Colonic mucosa (tissue), 4 donors: Measurements from ENCODE around the gene CLK3. TPM values are rescaled to one million over a fixed set of nuclear protein-coding genes. Genes with fewer than 3 reads are reported as not detected.

Experiments
- DNase-seq: peaks from one replicate; pipeline ENCODE4 v3.0.0-alpha.2; 2020
- H3K27ac ChIP-seq: fragments of 200-600 bp; one replicate; pipeline ENCODE4 v1.8.0; 2021
- H3K27me3 ChIP-seq: fragments of 200-600 bp; one replicate; pipeline ENCODE4 v1.8.0; 2021
- H3K36me3 ChIP-seq: fragments of 200-600 bp; one replicate; pipeline ENCODE4 v1.8.0; 2021
- H3K4me1 ChIP-seq: fragments of 200-600 bp; one replicate; pipeline ENCODE4 v1.8.0; 2021; ENCODE audit warnings: mild to moderate bottlenecking
- H3K4me3 ChIP-seq: fragments of 200-600 bp; one replicate; pipeline ENCODE4 v1.8.0; 2021
- H3K9ac ChIP-seq, 2 donors: one replicate each; pipeline ENCODE4 v1.7.0; 2013; ENCODE audit warnings: control low read depth in 2 of 2, low read depth in 2 of 2, low read length in 2 of 2
- H3K9me3 ChIP-seq: fragments of 200-600 bp; one replicate; pipeline ENCODE4 v1.8.0; 2021
- intact Hi-C: fragments of 100-400 bp; cut with DNase I; formaldehyde crosslinking; loops from one replicate; pipeline ENCODE4 v1.14.1; 2022
- total RNA-seq, 2 donors: library from RNA; stranded (reverse); fragmentation: NEBNext Ultra II Directional in 1 of 2; extraction: Animal tissue kit (Norgen Biotek cat#: 25700) in 1 of 2; gene quantifications; one replicate each; pipeline ENCODE4 v1.2.1, GENCODE V29; 2021
- TF ChIP-seq, protein P1 (sequence below): fragments of 200-600 bp; IDR thresholded peaks from one replicate; pipeline ENCODE4 v1.8.0; 2022; ENCODE audit warnings: antibody characterized with exemption, mild to moderate bottlenecking
- donor health status: healthy.
- donor health status: DM: no; HTN: no; CAD: no.
- donor health status: DM: no; HTN: no; CAD: no.

The CLK3 gene
- total RNA-seq, 2 donors from 2014 or later = 83.5 to 88.9 TPM

DNA sequence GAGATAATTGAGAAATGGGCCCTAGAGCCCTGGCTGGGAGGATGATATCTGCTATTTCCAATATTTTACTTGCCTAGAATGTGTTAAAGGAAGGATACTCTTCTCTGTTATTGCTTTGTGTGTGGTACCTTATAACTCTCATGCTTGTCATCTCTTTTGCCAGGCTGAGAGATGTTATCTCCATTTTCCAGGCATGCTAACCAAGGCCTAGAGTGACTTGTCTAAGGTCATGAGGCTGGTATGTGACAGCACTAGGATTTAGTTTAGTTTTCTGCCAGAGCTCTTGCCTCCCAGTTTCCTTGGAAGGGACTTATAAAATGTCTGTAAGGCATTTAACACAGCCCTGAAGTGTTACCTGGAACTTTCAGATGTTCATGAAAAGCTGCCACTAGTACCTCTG is 1.4 kb downstream of the CLK3 start:
- Histone ChIP-seq H3K4me1 (peaks cover 20% of the 10 kb centered on the region), H3K36me3 (peaks cover 18% of the 10 kb centered on the region), H3K9ac (peak overlapping the region; percentile 99 to 100), H3K9me3 (no peaks in the 10 kb centered on the region), H3K27ac (no peak overlapping the region), H3K4me3 (peak overlapping the region; percentile 99), H3K27me3 (no peaks in the 10 kb centered on the region)
- TF ChIP-seq, protein P1, sequence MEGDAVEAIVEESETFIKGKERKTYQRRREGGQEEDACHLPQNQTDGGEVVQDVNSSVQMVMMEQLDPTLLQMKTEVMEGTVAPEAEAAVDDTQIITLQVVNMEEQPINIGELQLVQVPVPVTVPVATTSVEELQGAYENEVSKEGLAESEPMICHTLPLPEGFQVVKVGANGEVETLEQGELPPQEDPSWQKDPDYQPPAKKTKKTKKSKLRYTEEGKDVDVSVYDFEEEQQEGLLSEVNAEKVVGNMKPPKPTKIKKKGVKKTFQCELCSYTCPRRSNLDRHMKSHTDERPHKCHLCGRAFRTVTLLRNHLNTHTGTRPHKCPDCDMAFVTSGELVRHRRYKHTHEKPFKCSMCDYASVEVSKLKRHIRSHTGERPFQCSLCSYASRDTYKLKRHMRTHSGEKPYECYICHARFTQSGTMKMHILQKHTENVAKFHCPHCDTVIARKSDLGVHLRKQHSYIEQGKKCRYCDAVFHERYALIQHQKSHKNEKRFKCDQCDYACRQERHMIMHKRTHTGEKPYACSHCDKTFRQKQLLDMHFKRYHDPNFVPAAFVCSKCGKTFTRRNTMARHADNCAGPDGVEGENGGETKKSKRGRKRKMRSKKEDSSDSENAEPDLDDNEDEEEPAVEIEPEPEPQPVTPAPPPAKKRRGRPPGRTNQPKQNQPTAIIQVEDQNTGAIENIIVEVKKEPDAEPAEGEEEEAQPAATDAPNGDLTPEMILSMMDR = no peak
- DNase-seq = no peak
- intact Hi-C loops = loop anchor here (5.0 to 10.0 kb wide), 2 partner anchors 75 to 152 kb away; partner anchors contain the start of genes ARID3B and UBL7

DNA sequence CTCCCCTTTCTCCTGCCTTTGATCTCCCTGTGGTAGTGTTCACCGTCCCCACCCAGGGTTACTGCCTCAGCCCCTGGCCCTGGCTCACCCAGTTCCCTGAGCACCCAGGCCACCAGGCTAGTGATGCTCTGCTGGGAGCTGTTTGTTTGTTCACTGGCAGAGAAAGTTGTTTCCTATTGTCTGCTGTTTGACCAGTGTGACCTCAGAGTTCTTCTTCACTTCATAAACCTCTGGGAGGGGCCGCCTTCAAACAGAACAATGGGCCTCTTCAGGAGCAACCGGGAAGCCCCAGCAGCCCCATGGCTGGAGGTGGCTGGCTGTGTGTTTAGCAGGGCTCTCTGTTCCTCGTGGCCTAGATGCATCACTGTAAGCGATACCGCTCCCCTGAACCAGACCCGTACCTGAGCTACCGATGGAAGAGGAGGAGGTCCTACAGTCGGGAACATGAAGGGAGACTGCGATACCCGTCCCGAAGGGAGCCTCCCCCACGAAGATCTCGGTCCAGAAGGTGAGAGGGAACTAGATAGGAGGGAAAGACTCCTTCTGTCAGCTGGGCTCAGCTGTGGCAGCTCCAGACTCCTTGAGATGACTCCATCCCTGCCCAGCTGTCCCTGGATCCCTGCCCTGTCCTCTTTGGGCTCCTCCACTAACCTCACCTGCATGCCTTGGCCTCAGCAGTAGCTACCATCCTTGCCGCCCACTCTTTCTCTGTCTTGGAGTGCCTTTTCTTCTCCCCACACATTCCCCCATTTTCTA is 3.4 kb downstream of the CLK3 start:
- no peak overlapping the region for H3K4me3 ChIP-seq
- DNase-seq = no peak
- peaks cover 20% of the 10 kb centered on the region for H3K4me1 ChIP-seq
- no peak overlapping the region for H3K9ac ChIP-seq
- intact Hi-C loops = loop anchor here (5.0 to 10.0 kb wide), 2 partner anchors 77 to 154 kb away; partner anchors contain the start of genes ARID3B and UBL7
- peaks cover 38% of the 10 kb centered on the region for H3K36me3 ChIP-seq
- no peaks in the 10 kb centered on the region for H3K9me3 ChIP-seq
- no peaks in the 10 kb centered on the region for H3K27me3 ChIP-seq
- no peak overlapping the region for H3K27ac ChIP-seq
- TF ChIP-seq, protein P1 = no peak

DNA sequence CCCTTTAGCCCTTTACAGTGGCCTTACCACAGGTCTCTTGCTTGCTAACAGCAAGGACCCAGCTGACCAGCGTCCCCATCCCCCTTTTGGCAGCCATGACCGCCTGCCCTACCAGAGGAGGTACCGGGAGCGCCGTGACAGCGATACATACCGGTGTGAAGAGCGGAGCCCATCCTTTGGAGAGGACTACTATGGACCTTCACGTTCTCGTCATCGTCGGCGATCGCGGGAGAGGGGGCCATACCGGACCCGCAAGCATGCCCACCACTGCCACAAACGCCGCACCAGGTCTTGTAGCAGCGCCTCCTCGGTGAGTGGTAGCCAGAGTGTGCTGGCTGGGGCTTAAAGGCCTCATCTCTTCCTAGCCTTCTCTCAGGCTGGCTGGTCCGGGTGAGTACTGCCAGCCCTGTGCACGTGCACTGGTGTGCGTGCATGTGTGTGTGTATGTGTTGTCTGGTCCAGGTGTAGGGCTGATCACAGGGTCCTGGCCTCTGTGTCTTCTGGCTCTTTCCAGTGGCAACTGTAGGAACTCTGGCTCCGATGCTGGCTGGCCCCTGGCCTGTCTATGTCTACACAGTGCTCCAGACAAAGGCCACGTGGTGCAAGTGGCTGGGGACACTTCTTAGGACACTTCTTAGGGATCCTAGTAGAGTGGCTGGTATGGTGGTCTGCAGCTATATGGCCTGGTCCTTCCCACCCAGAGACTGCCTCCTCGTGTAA is 4.4 kb downstream of the CLK3 start:
- DNase-seq = no peak
- no peaks in the 10 kb centered on the region for H3K9me3 ChIP-seq
- intact Hi-C loops = loop anchor here (5.0 to 10.0 kb wide), 2 partner anchors 78 to 155 kb away; partner anchors contain the start of genes ARID3B and UBL7
- TF ChIP-seq, protein P1 = no peak
- H3K27ac ChIP-seq = no peak overlapping the region
- H3K27me3 ChIP-seq = no peaks in the 10 kb centered on the region
- H3K4me1 ChIP-seq = peaks cover 20% of the 10 kb centered on the region
- no peak overlapping the region for H3K9ac ChIP-seq
- peaks cover 40% of the 10 kb centered on the region for H3K36me3 ChIP-seq
- H3K4me3 ChIP-seq = no peak overlapping the region

DNA sequence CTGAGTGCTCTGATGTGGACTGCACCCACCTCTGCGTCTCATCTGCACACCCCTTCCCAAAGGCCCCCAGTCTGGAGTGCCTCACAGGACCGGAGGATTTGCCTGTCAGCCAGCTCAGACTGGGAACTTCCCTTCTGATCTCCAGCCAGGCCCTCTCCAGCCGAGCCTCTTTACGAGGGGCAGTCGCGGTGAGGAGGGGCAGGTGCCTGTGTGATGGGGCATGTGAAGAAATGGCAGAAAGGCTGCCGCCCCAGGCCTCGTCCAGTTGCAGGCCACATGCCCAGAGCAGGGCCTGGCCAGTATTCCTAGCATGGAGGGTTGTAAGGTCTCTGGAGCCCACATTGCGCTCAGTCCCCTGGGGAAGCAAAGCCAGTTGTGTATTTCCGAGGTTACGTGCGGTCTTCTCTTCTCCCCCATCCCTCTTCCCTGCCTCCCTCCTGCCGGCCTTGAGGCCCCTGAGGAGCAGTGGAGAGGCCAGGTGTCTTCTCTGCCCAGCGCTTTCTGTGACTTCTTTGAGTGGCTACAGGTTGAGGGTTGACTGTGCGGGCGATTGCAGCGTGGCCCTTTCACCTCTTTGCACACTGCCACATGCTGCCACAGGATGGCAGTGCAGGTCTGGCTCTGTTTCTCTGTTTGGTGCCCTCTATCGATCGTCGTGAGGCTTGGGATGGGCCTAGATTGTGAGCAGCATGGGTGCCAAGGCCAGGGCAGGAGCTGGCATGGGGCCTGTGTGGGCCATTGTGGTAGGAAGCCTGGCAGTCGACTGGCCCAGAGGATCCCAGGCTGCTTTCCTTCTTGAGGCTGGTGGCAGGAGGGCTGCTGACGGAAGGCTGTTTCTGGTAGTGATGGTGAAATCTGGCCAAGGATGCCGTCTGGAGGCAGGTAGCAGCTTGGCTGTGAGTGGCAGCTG is 5.3 kb downstream of the CLK3 start:
- intact Hi-C loops = no loop called here
- peak; percentile 75 for DNase-seq
- no peak overlapping the region for H3K27ac ChIP-seq
- TF ChIP-seq, protein P1 = peak; percentile 77
- H3K27me3 ChIP-seq = no peaks in the 10 kb centered on the region
- peaks cover 20% of the 10 kb centered on the region for H3K4me1 ChIP-seq
- no peak overlapping the region for H3K4me3 ChIP-seq
- peaks cover 41% of the 10 kb centered on the region for H3K36me3 ChIP-seq
- H3K9me3 ChIP-seq = no peaks in the 10 kb centered on the region
- no peak overlapping the region for H3K9ac ChIP-seq

DNA sequence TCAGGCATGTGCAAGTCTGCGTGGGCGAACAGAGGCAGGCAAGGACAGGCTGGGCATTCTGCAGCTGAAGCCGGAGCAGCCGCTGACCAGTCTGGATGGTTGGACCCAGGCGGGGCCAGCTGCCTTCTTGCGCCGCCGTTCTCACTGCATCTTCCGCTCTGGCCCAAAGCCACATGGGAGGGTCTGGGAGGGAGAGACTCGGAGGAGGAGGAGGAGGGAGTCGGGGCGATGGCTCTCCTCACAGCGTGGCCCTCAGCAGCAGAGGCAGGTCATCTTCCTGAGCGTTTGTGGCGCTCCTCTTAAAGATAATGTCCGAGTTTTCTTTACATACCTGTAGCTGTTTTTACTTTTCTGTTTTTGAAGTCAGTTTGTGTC is 5.9 kb downstream of the CLK3 start:
- no peak overlapping the region for H3K27ac ChIP-seq
- no peak overlapping the region for H3K4me3 ChIP-seq
- no peaks in the 10 kb centered on the region for H3K9me3 ChIP-seq
- no peak for DNase-seq
- H3K36me3 ChIP-seq = peaks cover 47% of the 10 kb centered on the region
- H3K27me3 ChIP-seq = no peaks in the 10 kb centered on the region
- H3K4me1 ChIP-seq = peaks cover 18% of the 10 kb centered on the region
- no peak overlapping the region for H3K9ac ChIP-seq
- intact Hi-C loops = no loop called here
- TF ChIP-seq, protein P1 = no peak
